Measurements from ENCODE around the gene CDC42. TPM values are rescaled to one million over a fixed set of nuclear protein-coding genes. Genes with fewer than 3 reads are reported as not detected.

CDC42 gene
- total RNA-seq, 1 experiment from 2014 or later: 245 TPM

DNA sequence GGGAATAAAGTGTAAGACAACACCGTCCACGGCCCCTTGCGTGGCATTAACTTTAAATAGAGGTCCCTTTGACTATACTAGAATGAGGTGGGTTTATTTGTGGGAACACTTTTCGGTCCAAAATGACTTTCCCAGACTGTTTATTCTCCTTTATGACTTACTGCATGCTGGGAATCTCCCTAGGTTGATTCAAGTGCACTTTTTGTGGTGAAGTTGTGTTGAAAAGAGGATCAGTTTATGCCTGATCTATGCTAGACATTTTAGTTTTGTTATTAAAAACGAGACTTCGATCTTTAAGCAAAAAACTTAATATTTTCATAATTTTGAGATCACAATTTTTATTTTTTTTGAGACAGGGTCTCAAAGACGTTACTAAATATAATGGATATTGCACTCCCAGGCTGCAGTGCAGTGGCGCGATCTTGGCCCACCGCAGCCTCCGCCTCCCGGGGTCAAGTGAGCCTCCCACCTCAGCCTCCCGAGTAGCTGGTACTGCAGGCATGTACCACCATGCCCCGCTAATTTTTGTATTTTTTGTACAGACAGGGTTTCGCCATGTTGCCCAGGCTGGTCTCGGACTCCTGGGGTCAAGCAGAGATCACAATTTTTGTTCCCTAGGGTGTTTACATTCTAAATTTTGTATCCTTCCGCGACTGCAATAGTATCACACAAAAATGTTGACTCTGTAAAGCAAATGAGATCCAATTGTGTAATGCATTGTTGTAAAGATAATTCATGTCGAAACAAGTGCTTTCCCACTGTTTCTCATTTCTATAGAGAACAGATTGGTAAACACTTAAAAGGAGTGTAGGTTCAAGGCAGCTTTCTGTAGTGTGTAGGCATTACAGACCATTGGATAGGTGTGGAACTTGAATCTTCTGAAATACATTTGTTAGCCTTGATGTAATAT lies 1.6 kb downstream of the CDC42 start:
- Histone ChIP-seq H3K4me2 (ENCODE audit: low read length) (peak overlapping the region; percentile 91), H3K4me3 (ENCODE audit: low read length) (peak overlapping the region; percentile 98), H3K9me2 (replicated peaks; ENCODE audit: low read length) (no peaks in the 10 kb centered on the region), H3F3A (ENCODE audit: low read length, unreplicated experiment) (no peaks in the 10 kb centered on the region), H2AFZ (ENCODE audit: low read length) (no peak overlapping the region), H3K36me3 (ENCODE audit: low read depth, low read length) (peaks cover 23% of the 10 kb centered on the region; the same call in 1 of the 2 replicates), H4K20me1 (ENCODE audit: low read length) (peaks cover 52% of the 10 kb centered on the region), H3K27me3 (ENCODE audit: low read length) (no peaks in the 10 kb centered on the region), H3K4me1 (ENCODE audit: insufficient read depth, low read length) (peaks cover 25% of the 10 kb centered on the region), H3K79me2 (ENCODE audit: low read length) (peaks cover 62% of the 10 kb centered on the region), H3K9ac (ENCODE audit: low read length) (peak overlapping the region; percentile 99), H3K9me3 (ENCODE audit: low read length) (no peaks in the 10 kb centered on the region), H3K27ac (ENCODE audit: low read length) (peak overlapping the region; percentile 66; the same call in 1 of the 2 replicates)
- ChIA-PET POLR2A (ENCODE audit: unreplicated experiment) (interaction anchor here (0.6 kb wide), 1 partner anchor 125 kb away, joined by 3 read pairs; no protein-coding TSS in a partner anchor), CTCF (no interaction called here)
- no peak for ATAC-seq
- intact Hi-C loops (cut with micrococcal nuclease): no loop called here
- no peak for DNase-seq
- no TSS peak for BruUV-seq (replicated peaks)
- no peak for TF ChIP-seq EZH2phosphoT487 (IDR thresholded peaks at IDR 0.05; ENCODE audit: borderline replicate concordance, low read length)
- TF ChIP-seq EZH2 (IDR thresholded peaks at IDR 0.05; ENCODE audit: low read length, unreplicated experiment): no peak
- TF ChIP-seq, protein P1, sequence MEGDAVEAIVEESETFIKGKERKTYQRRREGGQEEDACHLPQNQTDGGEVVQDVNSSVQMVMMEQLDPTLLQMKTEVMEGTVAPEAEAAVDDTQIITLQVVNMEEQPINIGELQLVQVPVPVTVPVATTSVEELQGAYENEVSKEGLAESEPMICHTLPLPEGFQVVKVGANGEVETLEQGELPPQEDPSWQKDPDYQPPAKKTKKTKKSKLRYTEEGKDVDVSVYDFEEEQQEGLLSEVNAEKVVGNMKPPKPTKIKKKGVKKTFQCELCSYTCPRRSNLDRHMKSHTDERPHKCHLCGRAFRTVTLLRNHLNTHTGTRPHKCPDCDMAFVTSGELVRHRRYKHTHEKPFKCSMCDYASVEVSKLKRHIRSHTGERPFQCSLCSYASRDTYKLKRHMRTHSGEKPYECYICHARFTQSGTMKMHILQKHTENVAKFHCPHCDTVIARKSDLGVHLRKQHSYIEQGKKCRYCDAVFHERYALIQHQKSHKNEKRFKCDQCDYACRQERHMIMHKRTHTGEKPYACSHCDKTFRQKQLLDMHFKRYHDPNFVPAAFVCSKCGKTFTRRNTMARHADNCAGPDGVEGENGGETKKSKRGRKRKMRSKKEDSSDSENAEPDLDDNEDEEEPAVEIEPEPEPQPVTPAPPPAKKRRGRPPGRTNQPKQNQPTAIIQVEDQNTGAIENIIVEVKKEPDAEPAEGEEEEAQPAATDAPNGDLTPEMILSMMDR (conservative IDR thresholded peaks at IDR 0.05; ENCODE audit: low read depth, low read length): no peak

DNA sequence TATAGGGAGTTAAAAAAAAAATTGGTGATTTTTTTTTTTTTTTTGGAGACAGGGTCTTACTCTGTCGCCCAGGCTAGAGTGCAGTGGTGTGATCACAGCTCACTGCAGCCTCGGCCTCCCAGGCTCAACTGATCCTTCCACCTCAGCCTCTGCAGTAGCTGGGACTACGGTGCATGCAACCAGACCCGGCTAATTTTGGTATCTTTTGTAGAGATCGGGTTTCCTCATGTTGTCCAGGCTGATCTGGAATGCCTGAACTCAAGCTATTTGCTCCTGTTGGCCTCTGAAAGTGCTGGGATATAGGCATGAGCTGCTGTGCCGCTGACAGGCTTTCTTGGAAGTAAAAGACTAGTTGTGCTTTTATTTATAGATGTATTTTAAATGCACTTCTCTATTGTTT lies 3.0 kb downstream of the CDC42 start:
- Histone ChIP-seq H3K79me2 (ENCODE audit: low read length) (peaks cover 75% of the 10 kb centered on the region), H3K4me3 (ENCODE audit: low read length) (peak overlapping the region; percentile 43), H3K27ac (ENCODE audit: low read length) (no peak overlapping the region), H3K9ac (ENCODE audit: low read length) (no peak overlapping the region), H4K20me1 (ENCODE audit: low read length) (peaks cover 65% of the 10 kb centered on the region), H3K4me2 (ENCODE audit: low read length) (peak overlapping the region; percentile 58), H3K9me2 (replicated peaks; ENCODE audit: low read length) (no peaks in the 10 kb centered on the region), H3K27me3 (ENCODE audit: low read length) (no peaks in the 10 kb centered on the region), H3K4me1 (ENCODE audit: insufficient read depth, low read length) (peaks cover 25% of the 10 kb centered on the region), H3K9me3 (ENCODE audit: low read length) (no peaks in the 10 kb centered on the region), H2AFZ (ENCODE audit: low read length) (no peak overlapping the region), H3K36me3 (ENCODE audit: low read depth, low read length) (peaks cover 23% of the 10 kb centered on the region; the same call in 1 of the 2 replicates), H3F3A (ENCODE audit: low read length, unreplicated experiment) (no peaks in the 10 kb centered on the region)
- ATAC-seq: no peak
- DNase-seq: no peak
- ChIA-PET CTCF (no interaction called here), POLR2A (ENCODE audit: unreplicated experiment) (interaction anchor here (0.6 kb wide), 1 partner anchor 17 kb away, joined by 3 read pairs; no protein-coding TSS in a partner anchor)
- TF ChIP-seq, protein P1 (conservative IDR thresholded peaks at IDR 0.05; ENCODE audit: low read depth, low read length): no peak
- TF ChIP-seq EZH2phosphoT487 (IDR thresholded peaks at IDR 0.05; ENCODE audit: borderline replicate concordance, low read length): no peak
- no peak for TF ChIP-seq EZH2 (IDR thresholded peaks at IDR 0.05; ENCODE audit: low read length, unreplicated experiment)
- intact Hi-C loops (cut with micrococcal nuclease): no loop called here
- BruUV-seq (replicated peaks): no TSS peak

DNA sequence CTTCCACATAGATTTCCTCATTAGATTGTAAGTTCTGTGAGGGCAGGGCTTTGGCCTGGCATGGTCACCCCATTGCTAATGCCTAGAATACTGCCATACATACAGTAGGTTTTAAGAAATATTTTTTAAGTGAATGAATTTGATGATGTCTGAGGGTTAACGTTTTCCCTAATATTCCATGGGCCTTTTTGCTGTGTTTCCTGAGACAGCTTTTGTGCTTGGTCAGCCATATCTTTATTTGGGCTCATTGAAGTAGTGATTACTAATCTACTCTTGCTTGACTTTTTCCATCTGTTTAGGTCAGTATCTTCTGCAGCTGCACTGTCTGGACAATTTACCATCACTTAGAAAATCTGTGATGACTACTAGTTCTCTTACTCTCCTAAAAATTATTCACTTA lies 3.5 kb downstream of the CDC42 start:
- no TSS peak for BruUV-seq (replicated peaks)
- Histone ChIP-seq H3K9ac (ENCODE audit: low read length) (no peak overlapping the region), H3K27ac (ENCODE audit: low read length) (no peak overlapping the region), H3F3A (ENCODE audit: low read length, unreplicated experiment) (no peaks in the 10 kb centered on the region), H2AFZ (ENCODE audit: low read length) (no peak overlapping the region), H3K79me2 (ENCODE audit: low read length) (peaks cover 81% of the 10 kb centered on the region), H3K9me2 (replicated peaks; ENCODE audit: low read length) (no peaks in the 10 kb centered on the region), H3K27me3 (ENCODE audit: low read length) (no peaks in the 10 kb centered on the region), H4K20me1 (ENCODE audit: low read length) (peaks cover 71% of the 10 kb centered on the region), H3K4me3 (ENCODE audit: low read length) (no peak overlapping the region), H3K4me2 (ENCODE audit: low read length) (peak overlapping the region; percentile 58), H3K36me3 (ENCODE audit: low read depth, low read length) (peaks cover 23% of the 10 kb centered on the region; the same call in 1 of the 2 replicates), H3K9me3 (ENCODE audit: low read length) (no peaks in the 10 kb centered on the region), H3K4me1 (ENCODE audit: insufficient read depth, low read length) (peaks cover 25% of the 10 kb centered on the region)
- ATAC-seq: no peak
- ChIA-PET CTCF (no interaction called here), POLR2A (ENCODE audit: unreplicated experiment) (no interaction called here)
- TF ChIP-seq EZH2 (IDR thresholded peaks at IDR 0.05; ENCODE audit: low read length, unreplicated experiment): no peak
- no peak for TF ChIP-seq EZH2phosphoT487 (IDR thresholded peaks at IDR 0.05; ENCODE audit: borderline replicate concordance, low read length)
- TF ChIP-seq, protein P1 (conservative IDR thresholded peaks at IDR 0.05; ENCODE audit: low read depth, low read length): no peak
- no peak for DNase-seq
- intact Hi-C loops (cut with micrococcal nuclease): no loop called here
